Naive thymus-derived CD4-positive, alpha-beta T cell (primary cell): ENCODE results near the gene ZNF622. TPM values are rescaled to one million over a fixed set of nuclear protein-coding genes. Genes with fewer than 3 reads are reported as not detected.
"Not testable (repeated sequence)": the region's sequence is repeated elsewhere in the genome, so short reads cannot be mapped to it uniquely, and the experiment has no call there.

Experiments
- ATAC-seq: fragments of 150-1000 bp; cut with Tn5 transposase; 2 replicates; pipeline ENCODE4 v1.10.0; 2021; ENCODE audit warnings: mild to moderate bottlenecking, moderate library complexity
- CTCF ChIA-PET: fragments of 350-600 bp; sonication (Branson Sonifier 250); formaldehyde crosslinking; loops from one replicate; lab custom pipeline; 2021; ENCODE audit warnings: antibody characterized with exemption; lab: Charles Lee
- POLR2A ChIA-PET: fragments of 350-600 bp; sonication (Branson Sonifier 250); formaldehyde crosslinking; loops from one replicate; lab custom pipeline; 2021; ENCODE audit warnings: antibody characterized with exemption, inconsistent platforms; lab: Charles Lee
- DNase-seq, 9 donors: peaks; one replicate each; pipeline versions ENCODE4 v3.0.0 to v3.0.0-alpha.2; 2020 to 2022; ENCODE audit warnings: mixed read lengths in 1 of 9
- H3K27ac ChIP-seq: one replicate; pipeline ENCODE4 v1.7.0; 2013; ENCODE audit warnings: mild to moderate bottlenecking, low read depth, low read length, moderate library complexity
- H3K27me3 ChIP-seq, 2 donors: one replicate each; pipeline ENCODE4 v1.7.0; 2013; ENCODE audit warnings: low read length in 2 of 2, mild to moderate bottlenecking in 2 of 2, moderate library complexity in 2 of 2; ENCODE audit not compliant: control insufficient read depth in 2 of 2, insufficient read depth in 2 of 2
- H3K36me3 ChIP-seq, 3 experiments: 1 replicate in 2 of 3; 2 replicates in 1 of 3; pipeline ENCODE4 v1.7.0; 2013; ENCODE audit warnings: low read length in 3 of 3, mild to moderate bottlenecking in 3 of 3, moderate library complexity in 1 of 3; ENCODE audit not compliant: insufficient read depth in 3 of 3, control insufficient read depth in 2 of 3
- H3K4me1 ChIP-seq, 2 donors: one replicate each; pipeline ENCODE4 v1.7.0; 2013; ENCODE audit warnings: low read length in 2 of 2, mild to moderate bottlenecking in 2 of 2, moderate library complexity in 1 of 2; ENCODE audit not compliant: control insufficient read depth in 2 of 2, insufficient read depth in 2 of 2
- H3K4me3 ChIP-seq: 2 replicates; pipeline ENCODE4 v1.7.0; 2013; ENCODE audit warnings: mild to moderate bottlenecking, low read length
- H3K9me3 ChIP-seq, 3 experiments: 1 replicate in 2 of 3; 2 replicates in 1 of 3; pipeline ENCODE4 v1.7.0; 2013; ENCODE audit warnings: low read length in 3 of 3; ENCODE audit not compliant: control insufficient read depth in 2 of 3
- H3K27ac Mint-ChIP-seq, 9 donors: one replicate each; pipeline ENCODE4 v1.8.0; 2020 to 2022; ENCODE audit warnings: mixed read lengths in 9 of 9, mild to moderate bottlenecking in 8 of 9, moderate library complexity in 5 of 9, inconsistent platforms in 2 of 9
- H3K27me3 Mint-ChIP-seq, 5 donors: one replicate each; pipeline ENCODE4 v1.8.0; 2021 to 2022; ENCODE audit warnings: mixed read lengths in 5 of 5, mild to moderate bottlenecking in 1 of 5
- H3K36me3 Mint-ChIP-seq, 5 donors: one replicate each; pipeline ENCODE4 v1.8.0; 2020 to 2022; ENCODE audit warnings: mixed read lengths in 5 of 5, mild to moderate bottlenecking in 3 of 5, inconsistent platforms in 1 of 5
- H3K4me1 Mint-ChIP-seq, 7 donors: one replicate each; pipeline ENCODE4 v1.8.0; 2020 to 2022; ENCODE audit warnings: mixed read lengths in 7 of 7, mild to moderate bottlenecking in 3 of 7, inconsistent platforms in 1 of 7
- H3K4me3 Mint-ChIP-seq, 10 donors: one replicate each; pipeline ENCODE4 v1.8.0; 2020 to 2022; ENCODE audit warnings: mild to moderate bottlenecking in 10 of 10, mixed read lengths in 10 of 10, moderate library complexity in 6 of 10, inconsistent platforms in 2 of 10
- H3K9me3 Mint-ChIP-seq, 11 donors: one replicate each; pipeline ENCODE4 v1.8.0; 2020 to 2022; ENCODE audit warnings: mixed read lengths in 11 of 11, mild to moderate bottlenecking in 4 of 11, inconsistent platforms in 1 of 11, moderate library complexity in 1 of 11
- intact Hi-C, 2 donors: fragments of 100-400 bp; cut with micrococcal nuclease; formaldehyde crosslinking; loops; one replicate each; pipeline ENCODE4 v1.15.1; 2023
- polyA plus RNA-seq, 2 donors: library from polyadenylated mRNA; unstranded; fragments of 300-500 nt; fragmentation: Illumina TruSeq; gene quantifications; one replicate each; pipeline ENCODE4 v1.2.3, GENCODE V29; 2021
- total RNA-seq, 6 experiments: library from RNA in 5 of 6; stranded (reverse) in 5 of 6; gene quantifications; 1 replicate in 5 of 6; 2 replicates in 1 of 6; pipeline ENCODE4 v1.2.3 and lab custom pipeline; 2021 to 2026

ZNF622 gene
- total and polyA plus RNA-seq, 7 experiments from 2014 or later, result 31.8 to 78.7 (median 36.6) TPM

DNA sequence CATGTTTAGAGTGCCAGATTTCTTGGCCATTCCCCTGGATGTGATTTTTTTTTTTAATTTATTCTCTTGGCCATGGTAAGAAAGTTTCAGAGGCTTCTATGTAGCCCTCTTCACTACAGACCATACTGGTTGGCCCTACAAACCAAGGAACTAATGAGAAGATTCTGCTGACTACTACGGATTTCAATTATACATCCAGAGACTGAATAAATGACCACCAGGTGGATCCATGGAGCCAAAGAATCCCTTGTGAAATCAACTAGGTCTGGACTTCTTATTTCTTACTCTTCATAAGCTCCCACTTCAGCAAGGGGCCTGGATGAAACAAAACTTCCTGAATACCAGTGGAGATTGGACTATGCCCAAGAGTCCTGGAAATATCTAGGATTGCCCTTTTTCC lies 27.6 kb downstream of the ZNF622 start:
- H3K4me1 ChIP-seq, result no peaks in the 10 kb centered on the region
- CTCF ChIA-PET, result no interaction called here
- Mint-ChIP-seq H3K4me1 (no peaks in the 10 kb centered on the region), H3K36me3 (peaks cover 0 to 9% (median 0%) of the 10 kb centered on the region in 5 donors), H3K9me3 (no peaks in the 10 kb centered on the region), H3K27ac (no peak overlapping the region), H3K4me3 (no peak overlapping the region), H3K27me3 (peaks cover 3 to 9% (median 4%) of the 10 kb centered on the region in 5 donors)
- intact Hi-C loops, result no loop called here
- POLR2A ChIA-PET, result no interaction called here
- no peaks in the 10 kb centered on the region for H3K36me3 ChIP-seq
- no peaks in the 10 kb centered on the region for H3K9me3 ChIP-seq
- ATAC-seq (no peak), DNase-seq (no peak)
- no peak overlapping the region for H3K27ac ChIP-seq
- no peaks in the 10 kb centered on the region for H3K27me3 ChIP-seq
- H3K4me3 ChIP-seq, result no peak overlapping the region

- H3K4me1 ChIP-seq, H3K27ac Mint-ChIP-seq, H3K9me3 ChIP-seq, DNase-seq, intact Hi-C loops, H3K36me3 Mint-ChIP-seq, H3K27ac ChIP-seq, H3K36me3 ChIP-seq, ATAC-seq, H3K27me3 ChIP-seq, POLR2A ChIA-PET, H3K4me1 Mint-ChIP-seq, H3K4me3 Mint-ChIP-seq, CTCF ChIA-PET, H3K9me3 Mint-ChIP-seq, H3K4me3 ChIP-seq: not testable (repeated sequence)
- peaks cover 3 to 14% (median 7%) of the 10 kb centered on the region in 5 donors for H3K27me3 Mint-ChIP-seq
These were observed 29.4 kb downstream of the ZNF622 start for GRCh38 chr5:16436065-16436682.

- DNase-seq (no peak), ATAC-seq (no peak)
- H3K4me1 Mint-ChIP-seq, result no peaks in the 10 kb centered on the region
- peaks cover 7 to 17% (median 11%) of the 10 kb centered on the region in 5 donors for H3K27me3 Mint-ChIP-seq
- no peaks in the 10 kb centered on the region for H3K9me3 Mint-ChIP-seq
- Histone ChIP-seq H3K9me3 (no peaks in the 10 kb centered on the region), H3K4me3 (no peak overlapping the region), H3K27ac (no peak overlapping the region), H3K4me1 (no peaks in the 10 kb centered on the region), H3K36me3 (no peaks in the 10 kb centered on the region), H3K27me3 (no peaks in the 10 kb centered on the region)
- intact Hi-C loops, result no loop called here
- CTCF ChIA-PET, result no interaction called here
- POLR2A ChIA-PET, result no interaction called here
- no peaks in the 10 kb centered on the region for H3K36me3 Mint-ChIP-seq
- no peak overlapping the region for H3K4me3 Mint-ChIP-seq
- H3K27ac Mint-ChIP-seq, result no peak overlapping the region
These were observed 34.1 kb downstream of the ZNF622 start for GRCh38 chr5:16431490-16431889.

- Histone ChIP-seq H3K27ac (no peak overlapping the region), H3K4me1 (no peaks in the 10 kb centered on the region), H3K4me3 (no peak overlapping the region), H3K36me3 (no peaks in the 10 kb centered on the region), H3K9me3 (no peaks in the 10 kb centered on the region), H3K27me3 (no peaks in the 10 kb centered on the region)
- ChIA-PET CTCF (no interaction called here), POLR2A (no interaction called here)
- Mint-ChIP-seq H3K4me3 (no peak overlapping the region), H3K9me3 (no peaks in the 10 kb centered on the region), H3K27ac (no peak overlapping the region), H3K4me1 (no peaks in the 10 kb centered on the region), H3K27me3 (peaks cover 7 to 19% (median 12%) of the 10 kb centered on the region in 5 donors), H3K36me3 (no peaks in the 10 kb centered on the region)
- ATAC-seq (no peak), DNase-seq (no peak)
- intact Hi-C loops, result no loop called here
These were observed 35.1 kb downstream of the ZNF622 start for GRCh38 chr5:16430349-16431089.

- H3K27ac Mint-ChIP-seq, result no peak overlapping the region
- Histone ChIP-seq H3K4me3 (no peak overlapping the region), H3K4me1 (no peaks in the 10 kb centered on the region), H3K36me3 (no peaks in the 10 kb centered on the region), H3K27ac (no peak overlapping the region), H3K9me3 (no peaks in the 10 kb centered on the region), H3K27me3 (no peaks in the 10 kb centered on the region)
- no peaks in the 10 kb centered on the region for H3K4me1 Mint-ChIP-seq
- H3K36me3 Mint-ChIP-seq, result no peaks in the 10 kb centered on the region
- intact Hi-C loops, result no loop called here
- ChIA-PET POLR2A (no interaction called here), CTCF (no interaction called here)
- H3K4me3 Mint-ChIP-seq, result no peak overlapping the region
- no peak for DNase-seq
- peaks cover 6 to 15% (median 6%) of the 10 kb centered on the region in 5 donors for H3K27me3 Mint-ChIP-seq
- H3K9me3 Mint-ChIP-seq, result no peaks in the 10 kb centered on the region
- no peak for ATAC-seq
These were observed 37.2 kb downstream of the ZNF622 start for GRCh38 chr5:16428359-16428758.

DNA sequence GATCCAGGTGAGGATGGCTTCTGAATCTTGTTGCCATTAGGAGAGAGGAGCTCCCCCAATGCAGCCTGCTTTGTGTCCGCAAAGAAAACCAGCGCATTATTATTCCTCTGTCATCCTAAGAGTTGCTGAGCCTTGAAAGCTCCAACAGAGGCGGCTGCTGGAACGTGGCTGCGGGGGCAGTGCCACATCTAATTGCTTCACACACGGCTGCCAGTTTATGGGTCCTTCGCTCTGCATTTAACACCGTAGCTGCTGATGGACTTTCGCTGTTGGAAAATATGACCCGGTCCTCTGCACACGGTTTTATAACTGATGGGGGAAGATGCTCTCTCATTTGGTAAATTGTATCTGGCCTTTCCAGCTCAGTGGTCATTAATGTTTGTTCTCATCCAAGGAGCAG lies 38.0 kb downstream of the ZNF622 start:
- H3K9me3 ChIP-seq, result no peaks in the 10 kb centered on the region
- intact Hi-C loops, result no loop called here
- H3K27ac Mint-ChIP-seq, result no peak overlapping the region
- H3K4me1 ChIP-seq, result no peaks in the 10 kb centered on the region
- DNase-seq, result no peak
- CTCF ChIA-PET, result interaction anchor here (1.2 kb wide), 1 partner anchor 28 kb away, joined by 4 read pairs; no protein-coding TSS in a partner anchor
- H3K9me3 Mint-ChIP-seq, result no peaks in the 10 kb centered on the region
- peaks cover 6 to 18% (median 13%) of the 10 kb centered on the region in 5 donors for H3K27me3 Mint-ChIP-seq
- H3K27ac ChIP-seq, result no peak overlapping the region
- POLR2A ChIA-PET, result no interaction called here
- ATAC-seq, result no peak
- no peaks in the 10 kb centered on the region for H3K36me3 Mint-ChIP-seq
- H3K36me3 ChIP-seq, result no peaks in the 10 kb centered on the region
- H3K27me3 ChIP-seq, result no peaks in the 10 kb centered on the region
- H3K4me3 ChIP-seq, result no peak overlapping the region
- H3K4me3 Mint-ChIP-seq, result no peak overlapping the region
- H3K4me1 Mint-ChIP-seq, result no peaks in the 10 kb centered on the region
